DND-41 (cell line): ENCODE measurements around the gene ODF2L.

Source experiments
- CTCF ChIP-seq: IDR thresholded peaks from 2 replicates; pipeline ENCODE4 v1.5.1; 2012; ENCODE audit warnings: borderline replicate concordance, low read length, moderate library complexity, mild to moderate bottlenecking; ENCODE audit not compliant: poor library complexity, severe bottlenecking; ENCODE audit errors: extremely low read depth
- EZH2 ChIP-seq: IDR thresholded peaks from 3 replicates; pipeline ENCODE4 v1.6.1; 2012; ENCODE audit warnings: borderline replicate concordance, low read depth, mild to moderate bottlenecking, moderate library complexity, low read length, inconsistent platforms; ENCODE audit not compliant: severe bottlenecking

- TF ChIP-seq CTCF, result no peak
- no peak for TF ChIP-seq EZH2
These were observed 27.8 kb upstream of the ODF2L start, which contains the start of gene CLCA2 for GRCh38 chr1:86423873-86424272.
